Esophagus (tissue), 2 donors: ENCODE data around the gene KRABD2.

ENCODE experiments used
- H3K27ac ChIP-seq, 2 donors: one replicate each; pipeline ENCODE4 v1.5.1; 2013; ENCODE audit warnings: low read depth in 2 of 2, mild to moderate bottlenecking in 2 of 2, inconsistent platforms in 1 of 2, low read length in 1 of 2, moderate library complexity in 1 of 2
- H3K27me3 ChIP-seq, 2 donors: one replicate each; pipeline ENCODE4 v1.6.1; 2013; ENCODE audit warnings: low read length in 2 of 2, control low read depth in 1 of 2, mild to moderate bottlenecking in 1 of 2; ENCODE audit not compliant: insufficient read depth in 2 of 2, control insufficient read depth in 1 of 2
- H3K36me3 ChIP-seq, 2 donors: one replicate each; pipeline ENCODE4 v1.6.1; 2013; ENCODE audit warnings: low read length in 1 of 2; ENCODE audit not compliant: control insufficient read depth in 2 of 2, insufficient read depth in 2 of 2
- H3K4me1 ChIP-seq, 2 donors: one replicate each; pipeline ENCODE4 v1.6.1; 2013; ENCODE audit warnings: low read length in 1 of 2; ENCODE audit not compliant: control insufficient read depth in 2 of 2, insufficient read depth in 2 of 2
- H3K4me3 ChIP-seq, 2 donors: one replicate each; pipeline ENCODE4 v1.5.1; 2013; ENCODE audit warnings: low read length in 2 of 2, mild to moderate bottlenecking in 2 of 2, low read depth in 1 of 2, moderate library complexity in 1 of 2
- H3K9me3 ChIP-seq, 2 donors: one replicate each; pipeline ENCODE4 v1.6.1; 2013; ENCODE audit warnings: mild to moderate bottlenecking in 2 of 2, low read depth in 1 of 2, low read length in 1 of 2, moderate library complexity in 1 of 2; ENCODE audit not compliant: control insufficient read depth in 2 of 2, insufficient read depth in 1 of 2
- WGBS, 2 donors: extraction: QIAGEN DNeasy Blood & Tissue Kit; methylation state at CpG; one replicate each; pipeline ENCODE4 v1.1.7; 2013; 5-methylcytosine and 5-hydroxymethylcytosine counted together
- donor health status: healthy with polysubstance abuse.
- donor health status: Bipolar disorder and iron deficiency.

Gene KRABD2

DNA sequence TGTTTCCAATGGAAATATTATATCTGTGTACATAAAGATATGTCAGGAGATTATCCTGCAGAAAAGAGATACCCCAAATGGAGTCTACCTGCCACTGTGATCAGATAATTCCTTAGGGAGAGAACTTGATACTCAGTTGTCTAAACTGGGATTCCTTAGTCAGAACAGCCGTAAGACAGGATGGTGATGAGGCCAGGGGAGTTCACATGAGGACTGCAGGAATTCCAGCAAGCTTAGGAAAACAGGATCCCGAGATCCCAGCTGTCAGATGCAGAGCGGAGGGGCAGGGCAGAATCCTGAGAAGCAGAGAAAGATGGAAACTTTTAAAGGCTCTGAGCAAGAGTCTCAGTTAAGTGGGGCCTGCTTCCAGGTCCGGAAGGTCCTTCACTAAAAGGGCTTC, 4.7 kb downstream of the KRABD2 start:
- no peak overlapping the region for H3K27ac ChIP-seq
- H3K4me1 ChIP-seq: no peaks in the 10 kb centered on the region
- H3K9me3 ChIP-seq: no peaks in the 10 kb centered on the region
- no peaks in the 10 kb centered on the region for H3K27me3 ChIP-seq
- H3K4me3 ChIP-seq: no peak overlapping the region
- 81 to 84% methylated on average over 4 of the region's 4 CpGs for WGBS, 2 donors
- H3K36me3 ChIP-seq: peaks cover 11 to 14% of the 10 kb centered on the region in 2 donors

DNA sequence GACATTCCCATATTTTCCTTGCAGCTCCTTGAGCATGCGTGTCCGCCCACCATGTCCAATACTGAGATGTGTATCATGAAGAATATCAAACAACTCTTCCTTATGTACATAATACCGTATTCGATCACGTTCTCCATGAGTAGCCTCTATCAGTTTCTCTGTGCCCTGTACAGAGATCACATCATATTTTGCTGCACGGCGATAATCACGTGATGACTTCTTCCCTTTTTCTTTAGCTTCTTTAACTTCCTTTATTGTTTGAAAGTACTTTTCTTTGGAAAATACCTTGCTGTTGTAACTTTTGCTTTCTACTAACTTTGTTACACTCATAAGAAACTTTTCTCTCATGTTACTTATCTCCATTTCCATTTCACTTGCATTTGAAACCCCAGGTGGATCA, 6.6 kb downstream of the KRABD2 start:
- Histone ChIP-seq H3K27ac (no peak overlapping the region), H3K36me3 (peaks cover 11 to 14% of the 10 kb centered on the region in 2 donors), H3K27me3 (no peaks in the 10 kb centered on the region), H3K4me1 (no peaks in the 10 kb centered on the region), H3K4me3 (no peak overlapping the region), H3K9me3 (no peaks in the 10 kb centered on the region)
- WGBS, 2 donors: 91% methylated on average over 8 of the region's 8 CpGs

DNA sequence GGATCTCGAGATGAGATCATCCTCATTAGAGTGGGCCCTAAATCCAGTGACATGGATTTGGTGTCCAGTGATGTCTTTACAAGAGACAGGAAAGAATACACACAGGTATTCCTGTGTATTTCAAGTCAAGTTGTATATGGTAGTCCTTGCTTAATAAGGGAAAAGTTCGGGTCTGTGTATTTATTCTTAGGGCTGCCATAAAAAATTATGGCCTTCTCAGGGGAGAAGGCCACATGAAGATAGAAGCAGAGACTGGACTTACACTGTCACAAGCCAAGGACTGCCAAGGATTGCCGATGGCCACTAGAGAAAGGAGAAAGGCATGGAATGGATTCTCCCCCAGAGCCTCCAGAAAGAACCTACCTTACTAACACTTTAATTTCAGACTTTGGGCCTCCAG, 8.3 kb downstream of the KRABD2 start:
- H3K9me3 ChIP-seq: no peaks in the 10 kb centered on the region
- no peak overlapping the region for H3K27ac ChIP-seq
- WGBS, 2 donors: 93 to 96% methylated on average over 3 of the region's 3 CpGs
- H3K4me1 ChIP-seq: no peaks in the 10 kb centered on the region
- H3K27me3 ChIP-seq: no peaks in the 10 kb centered on the region
- no peak overlapping the region for H3K4me3 ChIP-seq
- peaks cover 13 to 14% of the 10 kb centered on the region in 2 donors for H3K36me3 ChIP-seq

DNA sequence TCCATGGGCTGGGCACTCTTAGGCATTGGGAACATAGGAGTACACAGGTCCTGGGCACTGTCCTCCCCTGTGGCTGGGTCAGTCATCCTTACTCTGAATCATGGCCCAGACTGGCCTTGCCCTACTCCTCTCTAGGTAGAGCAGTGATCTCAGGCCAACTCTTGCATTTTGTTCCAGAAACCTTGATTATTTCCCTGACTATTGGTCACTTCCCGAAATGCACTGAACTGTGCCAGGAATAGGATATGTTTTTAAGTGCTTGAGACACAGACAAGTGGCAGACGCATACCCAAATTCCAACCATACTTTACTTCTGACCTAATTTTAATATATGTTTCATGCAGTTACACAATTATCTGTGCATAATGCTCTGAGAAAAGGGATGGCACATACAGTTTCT, 10.3 kb downstream of the KRABD2 start:
- Histone ChIP-seq H3K27me3 (no peaks in the 10 kb centered on the region), H3K27ac (no peak overlapping the region), H3K4me1 (no peaks in the 10 kb centered on the region), H3K9me3 (no peaks in the 10 kb centered on the region), H3K36me3 (peaks cover 10 to 13% of the 10 kb centered on the region in 2 donors), H3K4me3 (no peak overlapping the region)
- 79 to 84% methylated on average over 2 of the region's 2 CpGs for WGBS, 2 donors

DNA sequence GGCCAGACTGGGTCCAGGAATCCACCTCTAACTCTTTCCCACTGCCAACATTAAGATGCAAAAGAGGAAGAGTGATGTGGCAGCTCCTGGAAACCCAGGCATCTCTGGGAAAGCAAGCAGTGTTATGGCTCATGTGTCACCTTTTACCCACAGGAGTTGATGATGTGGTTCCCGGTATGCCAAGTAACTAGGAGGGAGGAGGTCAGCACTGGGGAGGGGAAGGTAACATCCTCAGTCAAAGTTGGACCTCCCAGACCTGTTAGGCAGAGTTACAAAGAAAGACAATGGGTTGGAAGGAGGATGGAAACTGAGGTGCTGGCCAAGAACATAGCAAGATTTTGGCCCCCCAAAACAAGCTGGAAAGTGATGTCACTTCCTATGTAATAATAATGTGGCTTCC, 11.4 kb downstream of the KRABD2 start:
- Histone ChIP-seq H3K27me3 (no peaks in the 10 kb centered on the region), H3K36me3 (peaks cover 10 to 13% of the 10 kb centered on the region in 2 donors), H3K9me3 (no peaks in the 10 kb centered on the region), H3K27ac (no peak overlapping the region), H3K4me3 (no peak overlapping the region), H3K4me1 (no peaks in the 10 kb centered on the region)
- 60 to 68% methylated on average over 1 of the region's 1 CpG for WGBS, 2 donors

DNA sequence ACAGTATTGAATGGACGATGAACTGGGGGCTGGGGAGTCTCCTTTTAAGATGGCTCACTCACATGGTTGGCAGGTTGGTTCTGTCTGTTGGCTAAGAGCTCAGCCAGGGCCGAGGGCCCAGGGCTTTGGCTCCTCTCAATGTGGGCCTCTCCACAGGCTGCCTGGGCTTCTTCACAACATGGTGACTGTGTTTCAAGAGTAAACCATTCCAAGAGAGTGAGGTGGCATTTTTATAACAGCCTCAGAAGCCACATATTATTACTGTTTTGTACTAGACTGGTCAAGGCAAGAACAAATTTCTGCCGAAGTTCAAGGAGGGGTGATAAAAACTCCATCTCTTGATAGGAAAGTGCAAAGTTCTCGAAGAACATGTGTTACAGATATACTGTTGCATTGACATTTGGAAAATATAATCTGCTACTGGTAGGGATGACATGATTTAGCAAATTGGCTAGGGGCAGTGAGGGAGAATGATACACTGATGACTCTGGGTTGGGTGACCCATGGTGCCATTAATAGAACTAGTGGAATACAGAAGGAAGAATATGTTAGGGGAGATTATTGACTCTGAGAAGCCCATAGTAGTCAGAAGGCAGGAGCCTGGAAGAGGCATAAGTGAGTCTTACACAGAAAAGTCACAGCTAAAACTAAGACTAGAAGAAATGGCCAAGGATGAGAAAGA, 13.7 kb downstream of the KRABD2 start:
- H3K27ac ChIP-seq: no peak overlapping the region
- no peaks in the 10 kb centered on the region for H3K27me3 ChIP-seq
- no peaks in the 10 kb centered on the region for H3K9me3 ChIP-seq
- H3K4me3 ChIP-seq: no peak overlapping the region
- H3K36me3 ChIP-seq: peaks cover 0 to 2% of the 10 kb centered on the region in 2 donors
- WGBS, 2 donors: 89 to 94% methylated on average over 4 of the region's 4 CpGs
- no peaks in the 10 kb centered on the region for H3K4me1 ChIP-seq

DNA sequence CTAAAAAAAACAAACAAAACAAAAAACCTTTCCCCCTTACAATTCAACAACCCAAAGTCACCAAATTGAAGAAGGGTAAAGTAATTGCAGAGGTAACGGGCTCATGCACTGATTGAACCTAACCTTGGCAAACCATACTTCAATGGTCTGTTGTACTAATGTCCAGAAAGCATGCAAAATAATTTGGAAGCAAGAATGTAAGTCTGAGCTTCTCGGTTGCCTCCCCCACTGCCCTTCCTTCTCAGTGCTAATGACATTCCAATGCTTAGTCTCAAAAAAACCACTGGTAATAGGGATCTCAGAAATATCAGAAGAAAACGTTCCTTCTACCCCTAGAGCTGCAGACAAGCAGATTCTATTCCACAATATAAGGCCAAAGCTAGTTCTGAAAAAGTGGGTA, 15.8 kb downstream of the KRABD2 start:
- H3K4me1 ChIP-seq: no peaks in the 10 kb centered on the region
- H3K36me3 ChIP-seq: peaks cover 0 to 2% of the 10 kb centered on the region in 2 donors
- H3K4me3 ChIP-seq: no peak overlapping the region
- no peaks in the 10 kb centered on the region for H3K27me3 ChIP-seq
- WGBS, 2 donors: 54 to 59% methylated on average over 3 of the region's 3 CpGs
- H3K9me3 ChIP-seq: no peaks in the 10 kb centered on the region
- no peak overlapping the region for H3K27ac ChIP-seq

DNA sequence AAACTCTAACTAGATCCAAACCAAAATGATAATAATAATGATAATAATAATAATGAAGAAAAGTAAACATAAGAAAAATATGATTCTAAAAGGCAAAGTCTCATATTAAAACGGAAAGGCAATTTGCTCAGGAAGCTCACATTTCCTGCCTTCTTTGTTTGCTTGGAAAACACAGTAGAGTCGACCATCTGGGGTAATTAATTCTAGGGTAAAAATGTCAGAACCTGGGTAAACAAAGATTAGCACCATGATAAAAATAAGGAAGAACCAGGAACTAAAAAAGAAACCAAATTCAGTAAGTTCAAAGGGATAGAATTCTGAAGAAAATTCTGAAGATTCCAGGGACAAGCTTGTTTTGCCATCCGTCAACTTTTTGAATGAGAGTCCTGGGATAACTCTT, 16.2 kb downstream of the KRABD2 start:
- Histone ChIP-seq H3K36me3 (peaks cover 0 to 2% of the 10 kb centered on the region in 2 donors), H3K27me3 (no peaks in the 10 kb centered on the region), H3K4me3 (no peak overlapping the region), H3K4me1 (no peaks in the 10 kb centered on the region), H3K27ac (no peak overlapping the region), H3K9me3 (no peaks in the 10 kb centered on the region)
- WGBS, 2 donors: 45 to 46% methylated on average over 3 of the region's 3 CpGs

DNA sequence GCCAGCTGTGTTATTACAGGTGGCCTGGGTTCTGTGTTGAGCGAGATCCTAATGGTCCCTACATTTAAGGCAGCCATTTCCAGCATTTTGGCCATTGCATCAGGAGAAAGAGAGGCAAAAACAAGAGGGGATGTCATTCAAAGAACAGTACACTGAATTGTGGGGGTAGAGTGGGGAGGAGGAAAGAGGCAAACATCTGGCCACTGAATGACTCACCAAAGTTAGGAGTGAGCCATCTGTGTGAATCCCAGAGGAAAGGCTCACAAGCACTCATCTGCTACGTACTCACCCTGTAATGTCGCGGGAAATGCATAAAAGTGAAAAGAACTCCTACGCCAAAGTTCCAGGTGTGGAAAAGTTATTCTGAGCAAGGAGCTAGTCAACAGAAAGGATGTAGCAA, 16.7 kb downstream of the KRABD2 start:
- 57 to 70% methylated on average over 5 of the region's 5 CpGs for WGBS, 2 donors
- H3K36me3 ChIP-seq: peaks cover 0 to 2% of the 10 kb centered on the region in 2 donors
- no peak overlapping the region for H3K27ac ChIP-seq
- H3K4me3 ChIP-seq: no peak overlapping the region
- no peaks in the 10 kb centered on the region for H3K9me3 ChIP-seq
- no peaks in the 10 kb centered on the region for H3K27me3 ChIP-seq
- H3K4me1 ChIP-seq: no peaks in the 10 kb centered on the region

DNA sequence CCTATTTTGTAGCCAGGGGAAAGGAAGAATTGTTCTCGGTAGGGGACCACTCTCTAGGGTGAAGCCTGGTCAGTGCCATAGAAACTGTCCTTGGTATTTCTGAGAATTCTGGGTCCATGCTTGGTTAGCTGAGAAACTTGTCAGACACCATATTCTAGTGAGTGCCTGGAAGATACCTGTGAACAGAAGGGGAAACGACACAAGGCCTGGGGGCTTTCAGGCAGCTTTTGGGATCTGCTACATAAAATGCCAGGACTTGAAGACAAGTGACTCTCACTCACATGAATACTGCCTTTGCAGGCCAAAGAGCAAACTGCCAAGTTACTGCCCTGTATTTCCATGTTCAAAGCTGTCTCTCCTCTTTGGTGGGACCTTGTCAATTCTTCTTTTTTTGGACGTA, 18.6 kb downstream of the KRABD2 start:
- no peaks in the 10 kb centered on the region for H3K9me3 ChIP-seq
- H3K4me3 ChIP-seq: no peak overlapping the region
- no peaks in the 10 kb centered on the region for H3K36me3 ChIP-seq
- no peak overlapping the region for H3K27ac ChIP-seq
- H3K4me1 ChIP-seq: no peaks in the 10 kb centered on the region
- WGBS, 2 donors: 83 to 88% methylated on average over 3 of the region's 3 CpGs
- no peaks in the 10 kb centered on the region for H3K27me3 ChIP-seq
